Keratinocyte (primary cell): Measurements from ENCODE around the gene PTN.

Experiments
- CTCF ChIP-seq, 3 experiments: IDR thresholded peaks in 1 of 3; conservative IDR thresholded peaks in 1 of 3; optimal IDR thresholded peaks in 1 of 3; 2 replicates in 2 of 3; 3 replicates in 1 of 3; pipeline versions ENCODE3 to v1.5.1; 2011; ENCODE audit warnings: low read length in 3 of 3, mild to moderate bottlenecking in 3 of 3, moderate library complexity in 2 of 3, control low read depth in 1 of 3, inconsistent platforms in 1 of 3; ENCODE audit not compliant: insufficient read depth in 2 of 3; ENCODE audit errors: extremely low read depth in 1 of 3
- EZH2 ChIP-seq: IDR thresholded peaks from one replicate; pipeline ENCODE4 v1.6.1; 2012; ENCODE audit warnings: inconsistent platforms, mild to moderate bottlenecking, low read length, moderate library complexity

GRCh38 chr7:137295739-137296324 is 47.7 kb downstream of the PTN start:
- no peak for TF ChIP-seq EZH2
- TF ChIP-seq CTCF (optimal IDR thresholded peaks at IDR 0.05 in 1 of 3, IDR thresholded peaks at IDR 0.05 in 1 of 3, conservative IDR thresholded peaks at IDR 0.05 in 1 of 3; ENCODE audit: extremely low read depth in 1 of 3, insufficient read depth in 2 of 3, low read length in 3 of 3), result no peak
